Nephron (organoid): ENCODE results near the gene NXPE4.

Source experiments
- H3K27ac Mint-ChIP-seq, 3 experiments: 2 replicates each; pipeline ENCODE4 v1.8.0; 2020; ENCODE audit warnings: mixed read lengths in 3 of 3, mild to moderate bottlenecking in 2 of 3, moderate library complexity in 1 of 3
- H3K27me3 Mint-ChIP-seq: 2 replicates; pipeline ENCODE4 v1.8.0; 2021; ENCODE audit warnings: low read depth, mild to moderate bottlenecking, moderate library complexity, mixed read lengths
- H3K36me3 Mint-ChIP-seq: 2 replicates; pipeline ENCODE4 v1.8.0; 2020; ENCODE audit warnings: low read depth, mixed read lengths
- H3K4me1 Mint-ChIP-seq: 2 replicates; pipeline ENCODE4 v1.8.0; 2020; ENCODE audit warnings: mixed read lengths
- H3K4me3 Mint-ChIP-seq, 3 experiments: 2 replicates each; pipeline ENCODE4 v1.8.0; 2020; ENCODE audit warnings: mild to moderate bottlenecking in 3 of 3, mixed read lengths in 3 of 3, moderate library complexity in 2 of 3
- H3K9me3 Mint-ChIP-seq: 2 replicates; pipeline ENCODE4 v1.8.0; 2020; ENCODE audit warnings: mixed read lengths
- TF ChIP-seq, protein P1 (sequence below), 3 experiments: fragments of 200-600 bp; sonication (generic); IDR thresholded peaks; one replicate each; pipeline ENCODE4 v1.5.0; 2021; ENCODE audit warnings: antibody characterized with exemption in 3 of 3; ENCODE audit not compliant: unreplicated experiment in 3 of 3

The NXPE4 gene

DNA sequence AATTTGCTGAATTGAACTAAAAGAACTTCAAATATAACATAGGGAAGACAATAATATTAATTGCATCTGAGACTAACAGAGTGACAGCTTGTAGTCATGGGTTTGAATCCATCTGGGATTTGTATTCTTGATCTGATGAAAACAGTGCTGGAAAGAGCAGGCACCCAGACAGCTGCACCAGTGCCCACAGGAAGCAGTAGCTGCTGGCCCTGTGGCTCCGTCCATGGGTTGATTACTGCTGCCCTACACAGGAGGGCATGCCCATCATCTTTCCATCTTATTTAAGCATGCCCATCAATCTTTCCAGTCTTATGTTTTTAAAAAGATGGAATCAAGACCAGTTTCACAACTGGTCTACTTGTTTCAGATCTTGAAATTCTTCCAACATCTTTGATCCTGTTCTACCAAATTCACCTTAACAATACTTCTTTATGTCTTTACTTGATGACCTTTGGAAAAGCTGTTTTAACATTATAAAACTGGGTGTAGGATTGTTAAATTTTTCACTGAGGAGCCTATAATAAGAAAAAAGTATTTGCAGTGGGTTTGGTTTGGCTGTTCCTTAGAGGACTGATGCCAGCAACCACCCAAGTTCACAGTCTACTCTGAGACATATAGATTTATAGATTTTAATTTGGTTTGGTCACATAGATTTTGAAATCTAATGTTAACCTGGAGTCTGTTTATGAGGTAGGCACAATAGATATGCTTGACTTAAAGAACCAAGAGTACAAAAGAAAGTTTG is 761 bp upstream of the NXPE4 start:
- H3K27me3 Mint-ChIP-seq = peaks cover 3% of the 10 kb centered on the region
- TF ChIP-seq, protein P1, sequence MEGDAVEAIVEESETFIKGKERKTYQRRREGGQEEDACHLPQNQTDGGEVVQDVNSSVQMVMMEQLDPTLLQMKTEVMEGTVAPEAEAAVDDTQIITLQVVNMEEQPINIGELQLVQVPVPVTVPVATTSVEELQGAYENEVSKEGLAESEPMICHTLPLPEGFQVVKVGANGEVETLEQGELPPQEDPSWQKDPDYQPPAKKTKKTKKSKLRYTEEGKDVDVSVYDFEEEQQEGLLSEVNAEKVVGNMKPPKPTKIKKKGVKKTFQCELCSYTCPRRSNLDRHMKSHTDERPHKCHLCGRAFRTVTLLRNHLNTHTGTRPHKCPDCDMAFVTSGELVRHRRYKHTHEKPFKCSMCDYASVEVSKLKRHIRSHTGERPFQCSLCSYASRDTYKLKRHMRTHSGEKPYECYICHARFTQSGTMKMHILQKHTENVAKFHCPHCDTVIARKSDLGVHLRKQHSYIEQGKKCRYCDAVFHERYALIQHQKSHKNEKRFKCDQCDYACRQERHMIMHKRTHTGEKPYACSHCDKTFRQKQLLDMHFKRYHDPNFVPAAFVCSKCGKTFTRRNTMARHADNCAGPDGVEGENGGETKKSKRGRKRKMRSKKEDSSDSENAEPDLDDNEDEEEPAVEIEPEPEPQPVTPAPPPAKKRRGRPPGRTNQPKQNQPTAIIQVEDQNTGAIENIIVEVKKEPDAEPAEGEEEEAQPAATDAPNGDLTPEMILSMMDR (IDR thresholded peaks at IDR 0.05; ENCODE audit: unreplicated experiment in 3 of 3) = no peak
- no peak overlapping the region for H3K27ac Mint-ChIP-seq
- no peak overlapping the region for H3K4me3 Mint-ChIP-seq
- no peaks in the 10 kb centered on the region for H3K4me1 Mint-ChIP-seq
- no peaks in the 10 kb centered on the region for H3K9me3 Mint-ChIP-seq
- H3K36me3 Mint-ChIP-seq = no peaks in the 10 kb centered on the region

- Mint-ChIP-seq H3K4me1 (no peaks in the 10 kb centered on the region), H3K4me3 (no peak overlapping the region), H3K9me3 (no peaks in the 10 kb centered on the region), H3K27me3 (peaks cover 3% of the 10 kb centered on the region), H3K36me3 (no peaks in the 10 kb centered on the region), H3K27ac (no peak overlapping the region)
- TF ChIP-seq, protein P1 (IDR thresholded peaks at IDR 0.05; ENCODE audit: unreplicated experiment in 3 of 3) = no peak
Observed at GRCh38 chr11:114594703-114595102, 883 bp downstream of the NXPE4 start.

- peaks cover 4% of the 10 kb centered on the region for H3K36me3 Mint-ChIP-seq
- TF ChIP-seq, protein P1 (IDR thresholded peaks at IDR 0.05; ENCODE audit: unreplicated experiment in 3 of 3) = no peak
- no peaks in the 10 kb centered on the region for H3K4me1 Mint-ChIP-seq
- H3K4me3 Mint-ChIP-seq = no peak overlapping the region
- no peak overlapping the region for H3K27ac Mint-ChIP-seq
- peaks cover 3% of the 10 kb centered on the region for H3K27me3 Mint-ChIP-seq
- peaks cover 46% of the 10 kb centered on the region for H3K9me3 Mint-ChIP-seq
Observed at GRCh38 chr11:114587398-114587953, 8.1 kb downstream of the NXPE4 start.

DNA sequence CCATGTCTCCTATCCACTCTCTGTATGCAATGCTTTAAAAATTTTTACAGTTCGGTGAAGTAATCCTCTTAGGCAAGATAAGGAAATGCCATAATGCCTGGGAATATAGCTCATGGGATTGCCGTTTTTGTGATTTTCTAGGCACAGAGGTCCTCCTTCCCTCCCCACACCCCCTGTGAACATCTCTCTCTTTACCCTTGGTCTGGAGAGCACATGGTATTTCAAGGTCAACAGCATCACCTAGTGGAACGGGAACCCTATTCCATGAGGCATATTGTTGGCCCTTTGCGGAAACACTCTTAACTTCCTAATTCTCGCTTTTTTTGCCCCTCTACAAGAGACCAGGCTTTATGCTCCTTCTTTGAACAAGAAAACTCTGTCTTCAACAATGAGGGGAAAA is 8.8 kb downstream of the NXPE4 start:
- peaks cover 46% of the 10 kb centered on the region for H3K9me3 Mint-ChIP-seq
- peaks cover 4% of the 10 kb centered on the region for H3K36me3 Mint-ChIP-seq
- peaks cover under 1% of the 10 kb centered on the region for H3K27me3 Mint-ChIP-seq
- H3K4me3 Mint-ChIP-seq = no peak overlapping the region
- H3K4me1 Mint-ChIP-seq = no peaks in the 10 kb centered on the region
- TF ChIP-seq, protein P1 (IDR thresholded peaks at IDR 0.05; ENCODE audit: unreplicated experiment in 3 of 3) = no peak
- H3K27ac Mint-ChIP-seq = no peak overlapping the region

GRCh38 chr11:114571712-114572111 is 23.9 kb downstream of the NXPE4 start:
- no peaks in the 10 kb centered on the region for H3K36me3 Mint-ChIP-seq
- peaks cover 20% of the 10 kb centered on the region for H3K9me3 Mint-ChIP-seq
- no peaks in the 10 kb centered on the region for H3K27me3 Mint-ChIP-seq
- H3K27ac Mint-ChIP-seq = no peak overlapping the region
- H3K4me3 Mint-ChIP-seq = no peak overlapping the region
- TF ChIP-seq, protein P1 (IDR thresholded peaks at IDR 0.05; ENCODE audit: unreplicated experiment in 3 of 3) = no peak
- H3K4me1 Mint-ChIP-seq = no peaks in the 10 kb centered on the region

DNA sequence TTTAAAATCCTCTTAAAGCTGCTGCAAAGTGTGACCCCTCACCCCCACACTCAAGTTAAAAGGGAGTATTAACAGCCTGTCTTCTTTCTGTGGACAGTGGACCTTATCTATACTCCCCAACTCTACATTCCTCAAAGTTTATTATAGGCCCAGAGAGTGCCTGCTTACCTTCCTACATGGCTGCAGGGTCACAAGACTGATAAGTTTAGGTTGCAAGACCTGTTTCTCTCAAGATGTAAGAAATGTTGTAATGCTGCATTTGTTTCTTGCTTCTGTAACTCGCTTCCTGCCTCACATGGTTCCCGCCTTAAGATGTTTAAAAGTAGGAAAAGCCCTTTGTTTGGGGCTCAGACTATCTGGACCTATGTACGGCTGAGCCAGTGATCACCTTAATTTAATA is 25.8 kb downstream of the NXPE4 start:
- Mint-ChIP-seq H3K9me3 (peaks cover 12% of the 10 kb centered on the region), H3K27me3 (no peaks in the 10 kb centered on the region), H3K27ac (no peak overlapping the region), H3K4me3 (no peak overlapping the region), H3K36me3 (no peaks in the 10 kb centered on the region), H3K4me1 (no peaks in the 10 kb centered on the region)
- TF ChIP-seq, protein P1 (IDR thresholded peaks at IDR 0.05; ENCODE audit: unreplicated experiment in 3 of 3) = no peak
